K562 treated with DMSO at 1 percent for 48 hours (cell line): ENCODE data around the gene KNL1. TPM values are rescaled to one million over a fixed set of nuclear protein-coding genes. Genes with fewer than 3 reads are reported as not detected.

ENCODE experiments used
- total RNA-seq: library from RNA; unstranded; fragments of 300-600 nt; gene quantifications from 2 replicates; pipeline ENCODE4 v1.2.3, GENCODE V29; 2022; ENCODE audit warnings: low replicate concordance; ENCODE audit errors: extremely low read depth

The KNL1 gene, protein sequence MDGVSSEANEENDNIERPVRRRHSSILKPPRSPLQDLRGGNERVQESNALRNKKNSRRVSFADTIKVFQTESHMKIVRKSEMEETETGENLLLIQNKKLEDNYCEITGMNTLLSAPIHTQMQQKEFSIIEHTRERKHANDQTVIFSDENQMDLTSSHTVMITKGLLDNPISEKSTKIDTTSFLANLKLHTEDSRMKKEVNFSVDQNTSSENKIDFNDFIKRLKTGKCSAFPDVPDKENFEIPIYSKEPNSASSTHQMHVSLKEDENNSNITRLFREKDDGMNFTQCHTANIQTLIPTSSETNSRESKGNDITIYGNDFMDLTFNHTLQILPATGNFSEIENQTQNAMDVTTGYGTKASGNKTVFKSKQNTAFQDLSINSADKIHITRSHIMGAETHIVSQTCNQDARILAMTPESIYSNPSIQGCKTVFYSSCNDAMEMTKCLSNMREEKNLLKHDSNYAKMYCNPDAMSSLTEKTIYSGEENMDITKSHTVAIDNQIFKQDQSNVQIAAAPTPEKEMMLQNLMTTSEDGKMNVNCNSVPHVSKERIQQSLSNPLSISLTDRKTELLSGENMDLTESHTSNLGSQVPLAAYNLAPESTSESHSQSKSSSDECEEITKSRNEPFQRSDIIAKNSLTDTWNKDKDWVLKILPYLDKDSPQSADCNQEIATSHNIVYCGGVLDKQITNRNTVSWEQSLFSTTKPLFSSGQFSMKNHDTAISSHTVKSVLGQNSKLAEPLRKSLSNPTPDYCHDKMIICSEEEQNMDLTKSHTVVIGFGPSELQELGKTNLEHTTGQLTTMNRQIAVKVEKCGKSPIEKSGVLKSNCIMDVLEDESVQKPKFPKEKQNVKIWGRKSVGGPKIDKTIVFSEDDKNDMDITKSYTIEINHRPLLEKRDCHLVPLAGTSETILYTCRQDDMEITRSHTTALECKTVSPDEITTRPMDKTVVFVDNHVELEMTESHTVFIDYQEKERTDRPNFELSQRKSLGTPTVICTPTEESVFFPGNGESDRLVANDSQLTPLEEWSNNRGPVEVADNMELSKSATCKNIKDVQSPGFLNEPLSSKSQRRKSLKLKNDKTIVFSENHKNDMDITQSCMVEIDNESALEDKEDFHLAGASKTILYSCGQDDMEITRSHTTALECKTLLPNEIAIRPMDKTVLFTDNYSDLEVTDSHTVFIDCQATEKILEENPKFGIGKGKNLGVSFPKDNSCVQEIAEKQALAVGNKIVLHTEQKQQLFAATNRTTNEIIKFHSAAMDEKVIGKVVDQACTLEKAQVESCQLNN (N-terminal part only)
- total RNA-seq = not detected in 2 replicates

DNA sequence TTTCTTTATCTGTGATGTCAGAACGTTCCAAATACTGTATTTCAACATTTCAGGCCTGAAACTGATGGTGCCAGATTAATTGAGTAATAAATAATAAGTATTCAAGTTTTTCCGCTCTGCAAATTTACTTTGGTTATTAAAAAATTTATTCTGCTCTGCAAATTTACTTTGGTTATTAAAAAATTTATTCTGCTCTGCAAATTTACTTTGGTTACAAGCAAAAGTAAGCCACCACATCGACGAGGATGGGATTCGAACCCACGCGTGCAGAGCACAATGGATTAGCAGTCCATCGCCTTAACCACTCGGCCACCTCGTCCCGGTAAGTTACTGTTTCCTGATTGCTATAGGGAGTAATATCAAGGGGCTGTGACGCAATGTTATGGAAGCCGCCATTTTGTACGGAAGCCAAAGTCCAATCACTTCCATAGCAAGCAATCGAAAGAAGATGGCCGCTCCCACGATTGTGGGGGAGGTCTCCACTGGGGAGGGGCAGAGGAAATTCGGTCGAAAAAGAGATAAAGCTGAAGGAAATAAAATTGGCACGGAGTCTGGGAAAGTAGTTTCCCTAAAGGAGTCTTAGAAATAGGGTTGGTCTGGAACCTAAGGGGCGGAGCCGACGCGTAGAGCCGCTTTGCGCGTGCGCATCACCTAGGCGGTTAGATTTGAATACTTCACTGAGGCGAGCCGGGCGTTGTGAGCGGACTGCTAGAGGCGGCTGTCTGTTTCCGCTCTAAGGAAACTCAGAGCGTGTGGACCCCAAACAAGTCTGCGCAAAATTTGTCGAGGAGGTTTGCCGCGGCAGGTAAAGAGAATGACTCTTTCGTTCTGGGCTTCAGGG, at the start of gene KNL1:
KNL1 (plus strand) TSS at position 662 of the 841 bp plus-strand sequence. CDS start 8,683 bp downstream, outside the sequence.

DNA sequence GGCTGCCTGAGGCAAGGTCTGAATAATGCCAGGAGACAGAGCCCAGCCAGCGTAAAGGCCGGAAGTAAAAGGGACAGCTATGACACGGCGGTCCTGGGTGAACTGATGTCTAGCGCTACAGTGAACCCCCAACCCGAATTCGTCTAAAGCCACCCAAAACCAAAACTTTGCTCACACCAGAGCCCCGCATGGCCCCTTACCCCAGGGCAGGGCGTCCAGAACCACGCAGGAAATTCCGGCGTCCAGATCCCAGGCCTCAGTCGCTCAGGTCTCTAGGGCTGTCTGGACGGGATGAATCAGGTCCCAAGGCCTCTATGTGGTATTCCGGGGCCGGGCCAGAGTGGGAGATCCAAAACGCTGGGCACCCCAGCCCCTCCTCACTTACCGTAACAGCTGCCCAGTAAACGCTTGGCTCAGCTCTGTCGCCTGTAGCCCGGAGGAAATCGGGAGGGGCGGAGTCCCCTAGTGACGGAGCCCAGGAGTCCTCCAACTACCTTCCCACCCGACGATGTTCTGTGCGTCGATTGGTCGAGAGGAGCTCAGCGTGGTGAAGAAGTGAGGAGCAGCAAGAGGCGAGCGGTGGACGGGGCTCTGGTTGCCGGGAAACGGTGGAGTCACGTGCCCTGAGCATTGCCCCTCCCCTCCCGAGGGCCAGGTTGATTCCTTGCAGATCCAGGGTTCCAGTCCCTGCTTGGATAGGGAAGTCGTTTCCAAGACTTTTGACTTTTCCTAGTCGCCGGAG, 29.3 kb upstream of the KNL1 start, which contains the start of gene CCDC32:
CCDC32 (minus strand) TSS at position 452 of the 742 bp plus-strand sequence. CDS start 2,027 bp downstream, outside the sequence.

DNA sequence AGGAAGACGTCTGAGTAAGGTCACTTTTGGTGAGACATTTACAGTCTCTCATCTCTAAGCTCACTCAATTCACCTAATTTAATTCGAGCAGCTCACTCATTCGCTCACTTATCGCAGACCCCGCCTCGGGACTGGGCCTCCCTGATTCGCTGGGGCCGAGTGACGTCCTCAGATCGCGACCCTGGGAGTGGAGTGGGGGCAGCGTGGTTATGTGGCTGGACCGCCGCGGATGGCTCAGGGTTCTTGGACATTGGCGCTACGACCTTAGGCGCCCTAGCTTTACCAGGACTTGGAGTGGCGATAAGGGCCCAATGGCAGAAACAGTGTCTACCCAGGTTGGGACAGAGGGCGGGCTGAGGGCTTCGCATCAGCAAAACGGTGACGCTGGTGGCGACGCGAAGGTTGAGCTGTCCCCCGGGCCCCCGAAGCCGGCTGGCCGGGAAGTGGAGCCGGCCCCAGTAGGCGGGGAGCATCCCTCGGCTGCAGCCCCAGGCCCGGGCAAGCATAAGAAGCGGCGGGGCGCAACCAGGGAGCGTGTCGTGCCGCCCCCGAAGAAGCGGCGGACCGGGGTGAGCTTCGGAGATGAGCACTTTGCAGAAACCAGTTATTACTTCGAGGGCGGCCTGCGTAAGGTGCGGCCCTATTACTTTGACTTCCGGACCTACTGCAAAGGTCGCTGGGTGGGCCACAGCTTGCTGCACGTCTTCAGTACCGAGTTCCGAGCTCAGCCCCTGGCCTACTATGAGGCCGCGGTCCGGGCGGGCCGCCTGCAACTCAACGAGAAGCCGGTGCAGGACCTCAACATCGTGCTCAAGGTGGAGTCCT, 24.7 kb upstream of the KNL1 start, which contains the start of gene RPUSD2:
RPUSD2 (plus strand) TSS at position 171 of the 825 bp plus-strand sequence; CDS start at position 210, 39 bp downstream.

GRCh38 chr15:40694688-40695468, 100.8 kb downstream of the KNL1 start, which contains the start of gene RAD51:
TSS of gene RAD51 (plus strand) at chr15:40695174. CDS start at chr15:40698759, 3,585 bp downstream.

Other genes with a start within 250 kb of the KNL1 start
- gene PHGR1, start 243.2 kb upstream of the KNL1 start, total RNA-seq = not detected in 2 replicates
- gene DISP2, start 236.0 kb upstream of the KNL1 start, total RNA-seq = not detected in 2 replicates
- gene KNSTRN, start 211.5 kb upstream of the KNL1 start, total RNA-seq = not detected in 2 replicates
- not detected in 2 replicates for gene IVD, start 188.5 kb upstream of the KNL1 start, total RNA-seq
- not detected in 2 replicates for gene BAHD1, start 153.3 kb upstream of the KNL1 start, total RNA-seq
- gene CHST14, start 123.3 kb upstream of the KNL1 start, total RNA-seq = not detected in 2 replicates
- gene CCDC32, start 29.2 kb upstream of the KNL1 start, total RNA-seq = not detected in 2 replicates
- not detected in 2 replicates for gene RPUSD2, start 24.9 kb upstream of the KNL1 start, total RNA-seq
- gene RAD51, start 100.9 kb downstream of the KNL1 start, total RNA-seq = not detected in 2 replicates
- not detected in 2 replicates for gene RMDN3, start 161.0 kb downstream of the KNL1 start, total RNA-seq
- not detected in 2 replicates for gene GCHFR, start 169.8 kb downstream of the KNL1 start, total RNA-seq
- not detected in 2 replicates for gene C15orf62, start 175.7 kb downstream of the KNL1 start, total RNA-seq
- not detected in 2 replicates for gene ZFYVE19, start 212.8 kb downstream of the KNL1 start, total RNA-seq
- not detected in 2 replicates for gene DNAJC17, start 213.2 kb downstream of the KNL1 start, total RNA-seq
- not detected in 2 replicates for gene PPP1R14D, start 234.5 kb downstream of the KNL1 start, total RNA-seq
- not detected in 2 replicates for gene SPINT1, start 249.8 kb downstream of the KNL1 start, total RNA-seq